Measurements from ENCODE around the gene PTGR2.
"Not testable (repeated sequence)": the region's sequence is repeated elsewhere in the genome, so short reads cannot be mapped to it uniquely, and the experiment has no call there.

Gene PTGR2

DNA sequence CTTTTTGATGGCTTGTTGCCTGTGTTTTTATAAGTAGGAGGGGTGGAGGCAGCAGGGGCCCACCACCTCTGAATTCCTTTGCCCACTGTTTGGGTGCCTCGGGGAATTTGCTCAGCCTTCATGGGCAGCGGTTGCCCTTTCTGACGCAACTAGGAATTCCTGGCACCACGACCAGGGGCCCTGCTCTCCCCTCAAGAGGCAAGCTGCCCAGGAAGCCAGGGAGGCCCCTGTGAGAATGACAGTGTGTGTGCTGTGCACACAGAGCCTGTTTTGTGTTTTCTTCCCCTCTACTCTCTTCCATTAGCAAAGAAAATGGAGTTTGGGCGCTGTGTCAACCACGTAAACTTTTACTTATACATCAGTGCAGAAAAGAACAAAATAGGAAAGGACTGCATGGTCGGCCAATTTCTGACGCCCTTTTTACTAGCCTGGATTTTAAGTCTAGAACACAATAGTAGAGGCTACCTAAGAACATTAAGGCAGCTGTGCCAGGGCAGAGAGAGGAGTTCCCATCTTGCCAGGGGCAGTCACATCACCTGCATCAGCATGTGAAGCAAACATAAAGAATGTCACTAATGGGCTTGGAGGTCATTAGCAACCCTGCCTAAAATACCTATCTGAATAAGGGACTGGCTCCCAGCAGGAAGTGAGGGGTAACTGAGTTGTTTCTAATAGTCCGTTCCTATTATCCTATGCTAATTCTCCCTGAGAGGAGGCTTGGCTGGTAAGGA, 17.9 kb upstream of the PTGR2 start:
- DNase-seq: no peak

DNA sequence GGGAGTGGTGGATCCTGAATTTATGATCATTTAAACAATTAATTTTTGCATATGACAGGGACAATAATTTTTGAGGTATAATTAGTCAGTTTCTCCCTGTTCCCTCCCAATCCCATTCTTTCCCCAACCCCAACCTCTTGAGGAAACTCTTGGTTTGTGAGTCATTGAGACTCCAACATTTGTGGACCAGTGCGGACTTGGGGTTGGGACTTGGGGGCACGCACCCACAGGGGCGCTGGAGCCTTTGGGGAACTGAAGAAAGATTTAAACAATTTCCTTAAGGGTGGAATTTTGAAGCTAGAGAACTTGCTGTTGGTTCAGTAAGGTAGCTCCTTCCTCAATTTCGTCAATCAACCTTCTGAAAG, 17.4 kb upstream of the PTGR2 start:
- no peak for DNase-seq

DNA sequence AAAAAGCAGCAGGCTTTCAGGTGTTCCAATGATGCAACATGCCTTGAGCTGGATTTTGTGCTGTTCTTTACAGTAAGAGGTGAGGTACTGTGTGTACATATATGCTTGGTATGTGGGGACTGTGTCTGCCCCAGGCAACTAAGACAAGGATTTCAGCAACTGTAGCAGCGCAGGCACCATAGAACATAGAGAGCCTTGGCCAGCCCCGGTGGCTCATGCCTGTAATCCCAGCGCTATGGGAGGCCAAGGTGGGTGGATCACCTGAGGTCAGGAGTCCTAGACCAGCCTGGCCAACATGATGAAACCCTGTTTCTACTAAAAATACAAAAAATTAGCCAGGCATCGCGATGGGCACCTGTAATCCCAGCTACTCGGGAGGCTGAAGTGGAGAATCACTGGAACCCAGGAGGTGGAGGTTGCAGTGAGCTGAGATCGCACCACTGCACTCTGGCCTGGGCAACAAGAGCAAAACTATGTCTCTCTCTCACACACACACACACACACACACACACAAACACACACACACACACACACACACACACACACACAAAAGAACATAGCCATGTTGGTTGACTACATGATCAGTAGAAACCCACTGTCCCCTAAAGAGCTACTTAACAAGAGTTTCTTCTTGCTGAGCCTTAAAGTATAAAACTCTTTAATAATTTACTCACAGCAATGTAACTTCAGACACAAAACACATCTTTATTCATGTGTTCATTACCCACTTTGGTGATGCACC, 13.2 kb upstream of the PTGR2 start:
- DNase-seq: not testable (repeated sequence)

DNA sequence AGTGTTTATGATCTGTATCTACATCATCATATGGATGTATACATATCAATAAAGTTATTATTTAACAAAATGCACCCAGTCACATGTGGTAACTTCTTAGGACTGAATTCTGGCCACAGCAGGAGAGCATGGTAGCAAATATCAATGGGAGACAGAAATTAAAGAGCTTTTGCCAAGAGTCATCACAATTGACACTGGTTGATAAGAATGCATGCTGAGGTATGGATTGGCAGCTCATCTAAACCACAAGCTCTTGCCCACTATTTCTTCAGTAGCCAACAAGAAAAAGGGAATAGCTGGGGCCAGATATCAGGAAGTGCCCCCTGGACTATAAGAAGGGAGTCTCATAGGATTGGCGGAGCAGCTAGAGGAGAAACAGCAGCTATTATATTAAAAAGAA, 9.4 kb upstream of the PTGR2 start:
- no peak for DNase-seq

DNA sequence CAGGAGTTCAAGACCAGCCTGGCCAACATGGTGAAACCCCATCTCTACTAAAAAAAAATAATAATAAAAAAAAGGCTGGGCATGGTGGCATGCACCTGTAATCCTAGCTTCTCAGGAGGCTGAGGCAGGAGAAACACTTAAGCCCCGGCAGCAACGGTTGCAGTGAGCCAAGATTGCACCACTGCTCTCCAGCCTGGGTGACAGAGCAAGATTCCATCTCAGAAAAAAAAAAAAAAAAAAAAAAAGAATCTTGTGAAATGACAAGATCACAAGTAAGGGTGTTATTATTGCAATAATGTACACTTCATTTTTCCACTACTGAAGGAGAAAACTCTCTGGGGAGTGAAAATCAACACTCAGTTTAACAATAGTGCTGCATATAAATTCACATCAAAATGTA, 8.8 kb upstream of the PTGR2 start:
- no peak for DNase-seq

DNA sequence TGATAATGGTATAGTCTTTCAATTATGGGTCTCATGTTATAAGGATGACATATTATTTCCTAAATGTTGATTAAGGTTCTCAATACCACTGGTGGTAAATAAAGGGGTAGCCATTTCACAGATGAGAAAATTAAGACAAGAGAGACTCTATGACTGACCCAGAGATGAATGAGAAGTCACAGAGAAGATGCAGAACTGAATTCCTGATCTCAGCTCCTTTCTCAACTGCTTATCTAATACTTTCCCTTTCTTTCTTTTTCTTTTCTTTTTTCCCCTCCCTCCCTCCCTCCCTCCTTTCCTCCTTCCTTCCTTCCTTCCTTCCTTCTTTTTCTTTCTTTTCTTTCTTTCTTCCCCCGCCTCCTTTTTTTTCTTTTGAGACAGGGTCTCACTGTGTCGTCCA, 8.3 kb upstream of the PTGR2 start:
- no peak for DNase-seq

DNA sequence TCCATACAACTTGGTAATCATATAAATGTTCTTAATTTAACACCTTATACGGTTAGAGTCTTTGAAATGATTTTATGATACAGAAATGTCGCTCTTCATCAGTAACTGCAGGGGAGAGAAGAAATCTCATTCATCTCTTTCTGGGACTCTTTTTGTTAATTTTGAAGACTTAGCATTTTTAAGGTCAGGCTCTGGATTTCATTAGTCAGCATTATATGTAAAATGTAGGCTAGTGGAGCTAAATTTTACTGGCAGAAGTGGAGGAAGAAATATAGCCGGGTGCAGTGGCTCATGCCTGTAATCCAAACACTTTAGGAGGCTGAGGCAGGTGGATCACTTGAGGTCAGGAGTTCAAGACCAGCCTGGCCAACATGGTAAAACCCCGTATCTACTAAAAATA, 4.7 kb upstream of the PTGR2 start:
- no peak for DNase-seq

DNA sequence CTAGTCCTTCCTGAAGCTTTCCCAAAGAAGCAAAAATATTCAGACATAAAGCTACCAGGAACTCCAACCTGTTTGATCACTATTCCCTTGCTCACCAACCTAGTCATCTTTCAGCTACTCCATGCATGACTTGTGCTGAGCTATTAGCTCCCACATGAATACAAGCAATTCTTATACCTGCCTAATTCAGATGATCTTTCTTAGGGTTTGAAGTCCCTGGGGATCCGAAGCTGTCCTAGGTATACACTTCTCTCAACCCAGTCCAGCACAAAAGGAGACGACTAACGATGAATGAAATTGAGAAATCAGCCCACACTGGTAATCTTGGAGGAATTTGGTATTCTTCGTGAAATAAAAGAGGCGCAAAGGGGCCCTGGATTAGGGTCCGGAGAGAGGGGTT, 631 bp upstream of the PTGR2 start:
- peak; percentile 39 for DNase-seq

DNA sequence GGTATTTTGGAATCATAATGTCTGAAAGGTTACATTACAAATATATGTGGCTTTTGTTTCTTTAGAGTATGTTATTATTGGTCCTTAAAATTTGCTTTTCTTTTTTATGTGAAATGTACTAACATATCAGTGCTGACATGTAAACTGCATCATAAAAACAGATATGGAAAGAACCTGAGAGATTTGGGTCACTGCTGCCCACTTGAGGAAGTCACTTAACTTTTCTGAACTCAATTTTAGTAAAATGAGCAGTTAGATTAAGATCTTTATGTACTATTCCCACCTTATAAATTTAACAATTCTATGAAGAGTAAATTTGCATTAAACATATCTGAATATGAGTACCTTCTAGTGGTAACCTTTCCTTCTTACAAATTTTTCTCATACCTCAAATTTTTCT, 7.5 kb downstream of the PTGR2 start:
- no peak for DNase-seq

DNA sequence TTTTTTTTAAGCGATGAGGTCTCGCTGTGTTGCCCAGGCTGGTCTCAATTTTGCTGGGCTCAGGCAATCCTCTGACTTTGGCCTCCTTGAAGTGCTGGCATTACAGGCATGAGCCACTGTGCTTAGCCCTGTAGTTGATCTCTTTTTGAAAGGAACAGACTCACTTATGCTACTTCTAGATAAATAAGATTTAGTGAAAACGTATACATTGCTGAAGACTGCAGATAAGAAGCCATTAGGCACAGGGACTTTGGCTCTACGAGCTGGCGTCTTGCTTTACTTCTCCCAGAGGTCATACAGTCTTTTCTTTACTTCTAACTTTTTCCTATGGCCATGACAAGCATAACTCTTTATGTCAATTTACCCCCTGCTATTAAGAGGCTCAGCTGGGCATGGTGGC, 9.4 kb downstream of the PTGR2 start:
- no peak for DNase-seq

DNA sequence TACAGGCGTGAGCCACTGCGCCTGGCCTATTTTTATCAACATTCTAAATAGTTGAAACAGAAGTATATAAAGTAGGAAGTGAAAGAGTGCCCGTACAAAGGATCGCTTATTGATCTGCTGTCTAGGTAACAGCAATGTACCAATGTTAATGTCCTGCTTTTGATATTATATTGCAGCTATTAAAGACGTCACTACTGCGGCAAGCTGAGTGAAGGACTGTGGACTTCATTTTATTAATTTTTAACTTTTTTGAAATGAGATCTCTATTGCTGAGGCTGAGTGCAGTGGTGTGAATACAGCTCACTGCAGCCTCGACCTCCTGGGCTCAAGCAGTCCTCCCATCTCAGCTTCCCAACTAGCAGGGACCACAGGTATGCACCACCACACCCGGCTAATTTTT, 10.8 kb downstream of the PTGR2 start:
- DNase-seq: no peak

DNA sequence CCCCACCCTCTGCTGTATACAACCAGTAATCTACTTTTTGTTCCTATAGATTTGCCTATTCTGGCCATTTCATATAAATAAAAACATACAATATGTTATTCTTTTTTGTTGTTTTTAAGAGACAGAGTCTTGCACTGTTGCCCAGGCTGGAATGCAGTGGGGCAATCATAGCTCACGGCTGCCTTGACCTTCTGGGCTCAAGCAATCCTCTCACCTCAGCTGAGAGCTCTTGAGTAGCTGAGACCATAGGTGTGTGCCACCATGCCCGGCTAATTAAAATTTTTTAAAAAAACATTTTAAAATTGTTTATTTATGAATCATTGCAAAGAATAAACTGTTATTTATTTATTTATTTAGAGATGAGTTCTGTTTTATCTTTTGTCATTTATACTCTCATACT, 11.6 kb downstream of the PTGR2 start:
- no peak for DNase-seq

DNA sequence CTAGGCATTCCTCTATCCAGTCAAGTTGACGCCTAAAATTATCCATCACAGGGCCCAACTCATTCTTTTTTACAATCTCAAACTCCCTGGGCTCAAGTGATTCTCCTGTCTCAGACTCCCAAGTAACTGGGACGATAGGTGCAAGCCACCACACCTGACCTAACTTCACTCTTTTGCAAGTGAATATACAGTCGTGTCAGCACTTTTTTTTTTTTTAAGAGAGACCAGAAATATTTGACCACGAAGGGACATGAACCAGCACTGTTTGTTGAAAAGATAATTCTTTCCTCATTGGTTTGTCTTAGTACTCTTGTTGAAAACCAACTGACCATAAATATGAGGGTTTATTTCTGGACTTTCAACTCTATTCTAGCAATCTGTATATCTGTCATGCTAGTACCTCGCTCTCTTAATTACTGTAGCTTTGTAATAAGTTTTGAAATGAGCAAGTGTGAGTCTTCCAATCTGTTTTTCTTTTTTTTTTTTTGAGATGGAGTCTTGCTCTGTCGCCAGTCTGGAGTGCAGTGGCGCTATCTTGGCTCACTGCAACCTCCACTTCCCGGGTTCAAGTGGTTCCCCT, 14.0 kb downstream of the PTGR2 start:
- DNase-seq: no peak

DNA sequence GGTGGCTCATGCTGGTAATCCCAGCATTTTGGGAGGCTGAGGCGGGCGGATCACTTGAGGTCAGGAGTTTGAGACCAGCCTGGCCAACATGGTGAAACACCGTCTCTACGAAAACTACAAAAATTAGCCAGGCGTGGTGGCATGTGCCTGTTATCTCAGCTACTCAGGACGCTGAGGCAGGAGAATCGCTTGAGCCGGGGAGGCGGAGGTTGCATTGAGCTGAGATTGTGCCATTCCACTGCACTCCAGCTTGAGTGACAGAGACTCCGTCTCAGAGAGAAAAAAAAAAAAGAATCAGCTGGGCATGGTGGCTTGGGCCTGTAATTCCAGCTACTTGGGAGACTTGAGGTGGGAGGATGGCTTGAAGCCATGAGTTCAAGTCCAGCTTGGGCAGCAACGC, 18.1 kb downstream of the PTGR2 start:
- not testable (repeated sequence) for DNase-seq

DNA sequence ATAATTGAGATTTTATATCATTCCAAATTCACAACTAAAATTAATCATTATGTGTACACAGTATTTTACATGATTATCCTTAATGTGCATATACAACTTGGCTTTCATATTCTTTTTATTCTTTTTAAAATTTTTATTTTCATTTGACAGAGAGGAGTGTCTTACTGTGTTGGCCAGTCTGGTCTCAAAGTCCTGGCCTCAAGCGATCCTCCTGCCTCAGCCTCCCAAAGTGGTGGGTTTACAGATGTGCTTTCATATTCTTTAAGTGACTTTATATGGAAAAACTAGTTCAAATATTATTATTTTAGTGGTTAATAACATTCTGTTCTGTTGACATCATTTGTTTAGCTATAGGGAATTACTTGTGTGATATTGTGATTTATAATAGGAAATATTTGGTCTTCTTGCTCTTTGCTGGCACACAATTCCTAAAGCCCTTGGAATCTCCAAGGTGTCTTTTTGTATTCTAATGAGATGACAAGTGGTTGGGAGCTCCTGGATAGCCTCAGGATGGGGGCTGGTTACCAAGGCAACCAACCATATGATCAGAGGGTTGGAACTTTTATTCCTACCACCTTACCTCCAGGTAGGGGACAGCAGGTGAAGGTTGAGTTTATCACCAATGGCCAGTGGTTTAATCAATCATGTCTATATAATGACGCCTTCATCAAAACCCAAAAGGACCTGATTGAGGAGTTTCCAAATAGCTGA, 19.0 kb downstream of the PTGR2 start:
- no peak for DNase-seq

DNA sequence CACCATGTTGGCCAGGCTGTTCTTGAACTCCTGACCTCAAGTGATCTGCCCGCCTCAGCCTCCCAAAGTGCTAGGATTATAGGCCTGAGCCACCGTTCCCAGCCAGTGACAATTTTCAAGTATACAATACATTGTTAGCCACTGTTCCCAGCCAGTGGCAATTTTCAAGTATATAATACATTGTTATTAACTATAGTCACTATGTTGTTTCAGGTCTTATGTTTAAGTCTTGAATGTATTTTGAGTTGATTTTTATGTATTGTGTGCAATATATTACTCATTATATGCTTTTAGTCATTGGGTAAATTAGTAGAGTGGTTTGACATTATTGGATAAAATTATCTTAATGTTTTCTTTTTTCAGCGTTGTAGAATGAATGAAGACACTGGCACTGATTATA, 22.0 kb downstream of the PTGR2 start:
- no peak for DNase-seq

DNA sequence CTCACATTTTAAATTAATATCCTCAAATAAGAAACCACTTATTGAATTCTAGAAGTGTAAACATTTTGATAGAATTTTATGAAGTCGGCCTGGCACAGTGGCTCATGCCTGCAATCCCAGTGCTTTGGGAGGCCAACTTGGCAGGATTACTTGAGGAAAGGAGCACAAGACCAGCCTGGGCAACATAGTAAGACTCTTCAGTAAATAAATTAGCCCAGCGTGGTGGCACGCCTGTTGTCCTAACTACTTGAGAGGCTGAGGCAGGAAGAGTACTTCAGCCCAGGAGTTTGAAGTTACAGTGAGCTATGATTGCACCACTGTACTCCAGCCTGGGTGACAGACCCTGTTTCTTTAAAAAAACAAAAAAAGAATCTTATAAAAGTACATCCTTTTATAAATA, 26.2 kb downstream of the PTGR2 start:
- DNase-seq: no peak

DNA sequence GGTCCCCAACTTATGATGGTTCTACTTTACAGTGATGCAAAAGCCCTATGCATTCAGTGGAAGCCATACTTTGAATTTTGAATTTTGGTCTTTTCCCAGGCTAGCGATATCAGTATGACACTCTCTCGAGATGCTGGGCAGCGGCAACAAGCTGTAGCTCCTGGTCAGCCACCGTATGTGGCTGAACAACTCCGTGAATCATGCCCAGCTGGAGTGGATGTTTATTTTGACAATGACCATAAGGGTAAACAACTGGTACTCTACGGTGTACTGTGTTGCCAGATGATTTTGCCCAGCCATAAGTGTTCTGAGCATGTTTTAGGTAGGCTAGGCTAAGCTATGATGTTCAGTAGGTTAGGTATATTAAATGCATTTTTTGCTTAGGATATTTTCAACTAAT, 26.8 kb downstream of the PTGR2 start:
- DNase-seq: no peak

DNA sequence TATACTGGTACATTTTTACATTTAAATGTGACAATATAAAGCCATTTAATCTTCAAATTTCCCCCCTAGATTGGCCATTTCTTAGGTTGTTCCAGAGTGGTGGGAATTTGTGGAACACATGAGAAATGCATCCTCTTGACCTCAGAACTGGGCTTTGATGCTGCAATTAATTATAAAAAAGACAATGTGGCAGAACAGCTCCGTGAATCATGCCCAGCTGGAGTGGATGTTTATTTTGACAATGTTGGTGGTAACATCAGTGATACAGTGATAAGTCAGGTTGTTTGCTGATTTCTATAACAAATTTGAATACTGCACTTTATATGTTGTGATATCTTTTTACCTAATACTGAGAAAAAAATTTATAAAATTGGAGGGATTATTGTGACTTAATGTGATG, 27.4 kb downstream of the PTGR2 start:
- DNase-seq: no peak

DNA sequence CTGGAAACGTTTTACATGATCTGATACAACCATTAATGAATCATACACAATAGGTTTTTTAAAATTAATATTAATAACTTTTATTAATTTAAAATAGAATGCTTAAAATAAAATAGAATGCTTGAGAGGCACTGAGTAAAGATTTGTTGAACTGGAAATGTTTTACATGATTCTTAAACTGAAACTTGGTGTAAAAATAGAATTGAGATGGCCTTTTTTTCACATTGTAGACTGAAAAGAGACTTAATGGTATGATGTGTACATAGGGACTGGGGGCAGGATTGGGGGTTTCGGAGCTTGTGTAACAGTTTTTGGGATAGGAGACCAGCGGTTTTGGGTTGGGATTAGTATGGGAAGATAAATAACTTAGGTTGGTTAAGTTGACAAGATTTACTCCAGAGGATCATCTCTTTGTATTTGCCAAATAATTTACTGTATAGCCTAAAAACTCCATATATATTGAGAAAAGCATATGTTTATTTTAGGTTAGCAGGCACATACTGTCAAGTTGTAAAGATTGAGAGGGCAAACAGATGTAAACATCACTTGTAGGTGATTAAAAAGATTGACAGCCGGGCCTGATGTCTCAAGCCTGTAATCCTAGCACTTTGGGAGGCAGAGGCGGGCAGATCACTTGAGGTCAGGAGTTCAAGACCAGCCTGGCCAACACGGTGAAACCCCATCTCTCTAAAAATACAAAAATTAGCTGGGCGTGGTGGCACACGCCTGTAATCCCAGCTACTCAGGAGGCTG, 33.0 kb downstream of the PTGR2 start:
- DNase-seq: peak; percentile 39

DNA sequence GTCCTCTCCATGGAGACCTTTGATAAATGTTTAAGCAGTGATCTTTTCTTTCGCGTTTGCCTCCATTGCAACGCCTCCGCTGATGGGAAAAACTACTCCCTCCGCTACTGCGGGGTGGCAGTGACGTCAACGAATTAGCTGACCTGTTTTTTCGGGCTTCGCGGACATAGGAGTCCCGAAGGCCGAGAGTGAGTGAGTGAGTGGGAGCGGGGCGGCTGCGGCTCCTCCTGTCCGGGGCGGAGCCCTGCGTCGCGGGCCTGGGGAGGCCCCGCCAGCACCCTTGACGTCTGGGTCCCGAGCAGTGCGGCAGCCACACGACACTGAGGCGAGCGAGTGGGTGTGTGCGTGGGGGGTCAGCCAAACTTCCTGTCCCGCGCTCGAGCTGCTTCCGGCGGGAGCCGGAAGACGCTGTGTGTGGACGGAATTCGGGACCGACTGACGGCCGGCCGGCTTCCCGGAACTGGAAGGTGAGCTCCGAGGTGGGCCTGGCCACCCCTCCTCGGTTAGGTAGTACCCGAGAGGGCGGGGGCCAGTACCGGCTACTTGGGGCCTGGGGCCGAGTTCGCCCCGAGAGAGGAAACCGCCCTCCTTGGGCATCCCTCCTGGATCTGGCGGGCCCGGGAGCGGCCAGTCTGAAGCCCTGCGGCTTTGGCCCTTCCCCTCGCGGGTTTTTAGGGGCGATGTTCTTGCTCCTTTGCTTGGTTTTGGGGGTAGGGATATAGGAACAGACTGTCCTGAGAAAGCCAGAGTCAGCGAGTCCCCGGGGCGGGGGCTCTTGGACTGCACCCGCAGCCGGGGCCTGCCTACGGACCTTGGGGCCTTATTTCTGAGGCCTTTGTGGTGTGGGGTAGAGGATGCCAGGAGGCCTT, 35.1 kb downstream of the PTGR2 start, which contains the start of gene ZNF410:
ZNF410 (plus strand) TSS at position 411 of the 869 bp plus-strand sequence. CDS start 5,317 bp downstream, outside the sequence.
- DNase-seq: peak; percentile 94

DNA sequence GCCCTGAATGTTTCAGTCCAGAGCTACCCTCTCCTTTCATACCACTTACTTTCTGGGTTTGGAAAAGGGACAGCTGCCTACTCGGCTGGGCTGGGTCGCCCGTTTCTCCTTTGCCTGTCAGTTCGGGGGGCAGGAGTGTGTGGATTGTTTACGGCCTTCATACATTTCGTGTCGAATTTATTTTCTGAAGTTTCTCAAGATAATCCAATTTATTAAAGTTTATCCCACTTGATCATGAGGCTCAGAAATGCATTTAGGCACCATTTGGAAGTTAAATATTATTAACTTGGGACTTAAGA, 35.6 kb downstream of the PTGR2 start:
- DNase-seq: peak; percentile 41
